ENCODE measurements around the gene DIPK1B.

Gene DIPK1B

DNA sequence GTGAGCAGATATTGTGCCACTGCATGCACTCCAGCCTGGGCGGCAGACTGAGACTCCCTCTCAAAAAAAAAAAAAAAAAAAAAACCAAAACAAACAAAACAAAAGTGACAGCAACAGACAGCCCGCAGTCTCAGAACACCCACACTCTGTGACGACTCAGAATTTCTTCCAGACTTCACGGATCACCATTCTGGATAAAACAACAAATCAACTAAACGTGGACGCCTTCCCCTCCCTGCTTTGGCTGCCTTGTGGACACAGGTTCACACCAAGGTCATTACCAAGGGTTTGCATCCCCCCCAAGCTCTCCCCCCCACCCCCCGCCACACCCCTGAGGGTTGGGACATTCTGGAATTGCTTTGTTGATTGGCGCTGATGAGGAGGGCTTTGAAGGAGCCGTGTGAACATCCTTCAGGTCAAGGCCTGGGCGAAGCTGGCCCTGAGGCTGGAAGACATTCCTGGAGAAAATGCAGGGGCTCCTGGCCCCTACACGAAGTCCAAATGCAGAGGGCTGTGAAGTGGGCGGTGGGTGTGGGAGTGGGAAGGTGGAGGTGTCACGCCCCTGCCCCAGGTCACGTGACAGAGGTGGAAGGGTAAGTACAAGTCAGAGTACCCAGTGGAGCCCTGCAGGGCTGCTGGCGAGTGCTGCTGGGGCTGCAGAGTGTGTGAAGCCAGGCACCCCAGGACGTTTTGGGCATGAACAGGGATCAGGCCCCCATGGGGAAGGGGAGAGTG lies 20.2 kb downstream of the DIPK1B start:
- H3K4me3 Mint-ChIP-seq = no peak overlapping the region

DNA sequence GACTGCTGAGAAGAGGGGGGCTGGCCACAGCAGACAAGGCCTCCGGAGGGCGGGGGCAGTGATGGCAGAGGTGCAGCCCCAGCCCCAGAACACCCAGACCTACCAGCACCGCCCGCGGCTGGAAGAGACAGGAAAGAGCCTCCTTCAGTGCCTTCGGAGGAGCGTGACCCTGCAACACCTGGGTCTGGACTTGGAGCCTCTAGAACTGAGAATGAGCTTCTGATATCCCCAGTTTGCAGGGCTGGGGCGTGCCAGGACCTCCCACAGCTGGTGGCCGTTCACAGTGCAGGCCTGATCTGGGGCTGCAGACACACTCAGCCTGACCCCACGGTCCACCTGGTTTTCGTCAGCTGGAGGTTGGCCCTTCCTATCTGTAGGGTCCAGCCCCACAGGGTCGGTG lies 21.2 kb downstream of the DIPK1B start:
- Mint-ChIP-seq H3K4me1 (ENCODE audit: low read depth) (peaks cover 16% of the 10 kb centered on the region), H3K36me3 (ENCODE audit: low read depth) (no peaks in the 10 kb centered on the region), H3K4me3 (no peak overlapping the region), H3K27ac (no peak overlapping the region), H3K9me3 (no peaks in the 10 kb centered on the region), H3K27me3 (peaks cover 18% of the 10 kb centered on the region)
- intact Hi-C loops (cut with micrococcal nuclease) = no loop called here

More for the DNA sequence above, 20.2 kb downstream of the DIPK1B start:
- H3K9me3 Mint-ChIP-seq = no peaks in the 10 kb centered on the region
- H3K27ac Mint-ChIP-seq = no peak overlapping the region
- peaks cover 14% of the 10 kb centered on the region for H3K27me3 Mint-ChIP-seq
- peaks cover 1% of the 10 kb centered on the region for H3K36me3 Mint-ChIP-seq (ENCODE audit: low read depth)
- H3K4me1 Mint-ChIP-seq (ENCODE audit: low read depth) = peaks cover 17% of the 10 kb centered on the region
- intact Hi-C loops (cut with micrococcal nuclease) = no loop called here

DNA sequence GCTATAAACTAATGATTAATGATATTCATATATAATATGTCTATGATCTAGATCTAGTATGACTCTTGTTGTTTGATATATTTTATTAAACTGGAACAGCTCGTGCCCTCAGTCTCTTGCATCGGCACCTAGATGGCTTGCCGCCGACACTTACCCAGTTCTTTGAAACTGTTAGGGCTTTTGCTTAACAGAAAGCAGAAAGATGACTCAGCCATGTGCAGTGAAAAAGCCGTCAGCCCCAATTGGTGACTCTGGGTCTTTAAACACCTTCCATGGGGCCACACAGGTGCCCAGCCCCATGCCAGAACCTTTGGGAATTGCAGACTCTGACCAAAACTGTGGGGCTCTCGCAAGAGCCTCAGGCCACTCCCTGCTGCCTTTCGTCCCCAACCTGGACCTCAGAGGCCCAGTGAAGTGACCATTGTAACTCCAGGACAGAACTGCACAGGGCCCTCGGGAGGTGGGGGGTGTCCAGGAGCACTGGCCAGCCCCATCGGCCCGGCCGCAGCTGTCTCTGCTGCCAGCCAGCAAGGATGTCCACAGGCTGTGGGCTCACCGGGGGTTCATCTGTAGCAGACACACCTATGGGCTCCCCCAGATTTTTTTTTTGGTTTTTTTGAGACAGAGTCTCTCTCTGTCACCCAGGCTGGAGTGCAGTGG lies 22.6 kb downstream of the DIPK1B start:
- H3K27me3 Mint-ChIP-seq = peaks cover 17% of the 10 kb centered on the region
- no peaks in the 10 kb centered on the region for H3K36me3 Mint-ChIP-seq (ENCODE audit: low read depth)
- no peak overlapping the region for H3K4me3 Mint-ChIP-seq
- peaks cover 3% of the 10 kb centered on the region for H3K4me1 Mint-ChIP-seq (ENCODE audit: low read depth)
- H3K9me3 Mint-ChIP-seq = no peaks in the 10 kb centered on the region
- no peak overlapping the region for H3K27ac Mint-ChIP-seq
- intact Hi-C loops (cut with micrococcal nuclease) = no loop called here

DNA sequence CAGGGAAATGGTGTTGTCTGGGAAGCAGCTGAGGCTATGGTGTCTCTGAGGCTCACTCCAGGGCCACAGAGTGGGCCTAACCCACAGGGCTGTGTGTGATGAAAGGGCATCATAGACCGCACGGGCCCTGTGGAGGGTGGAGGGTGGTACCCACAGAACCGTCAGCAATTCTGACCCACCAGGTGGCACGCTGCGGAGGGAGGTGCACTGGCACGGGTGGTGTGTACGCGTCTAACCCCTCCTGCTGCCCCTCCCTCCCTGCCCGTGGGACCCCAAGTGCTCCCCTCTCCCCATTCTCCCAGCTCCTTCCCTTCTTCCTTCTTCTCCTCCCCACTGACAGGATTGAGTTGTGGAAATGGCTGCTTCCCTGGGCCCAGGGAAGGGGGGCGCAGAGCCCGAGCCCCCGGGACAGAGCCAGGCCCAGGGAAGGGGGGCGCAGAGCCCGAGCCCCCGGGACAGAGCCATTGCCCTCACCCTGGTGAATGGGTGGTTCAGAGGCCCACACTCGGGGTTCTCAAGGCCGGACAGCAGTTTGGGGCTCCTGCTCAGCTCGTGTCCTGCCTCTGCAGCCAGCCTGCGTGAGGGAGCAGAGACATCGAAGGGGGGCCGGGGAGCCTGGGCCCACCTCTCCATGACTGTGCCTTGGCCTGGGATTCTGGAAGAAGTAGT lies 23.6 kb downstream of the DIPK1B start:
- intact Hi-C loops (cut with micrococcal nuclease) = no loop called here
- Mint-ChIP-seq H3K27me3 (peaks cover 24% of the 10 kb centered on the region), H3K9me3 (no peaks in the 10 kb centered on the region), H3K4me1 (ENCODE audit: low read depth) (no peaks in the 10 kb centered on the region), H3K4me3 (no peak overlapping the region), H3K36me3 (ENCODE audit: low read depth) (no peaks in the 10 kb centered on the region), H3K27ac (no peak overlapping the region)

DNA sequence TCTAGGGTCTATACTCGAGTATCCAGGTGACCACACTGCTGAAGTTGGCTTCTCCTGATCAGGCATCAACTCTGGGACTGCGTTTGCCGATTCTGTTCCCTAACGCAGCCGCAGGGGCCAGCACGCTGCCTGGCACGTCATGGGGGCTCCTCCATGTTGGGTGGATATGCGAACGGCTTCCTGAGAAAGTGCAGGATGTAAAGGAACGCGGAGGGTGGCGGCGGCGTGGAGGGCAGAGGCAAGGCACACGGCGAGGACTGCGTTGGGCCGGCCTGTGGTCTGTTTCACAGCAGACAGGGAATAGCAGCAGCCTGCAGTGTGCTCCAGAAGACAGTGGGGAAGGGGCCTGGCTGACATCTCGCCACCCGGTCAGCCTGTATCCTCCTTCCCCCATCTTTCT lies 26.6 kb downstream of the DIPK1B start:
- H3K4me3 Mint-ChIP-seq = no peak overlapping the region
- peaks cover 53% of the 10 kb centered on the region for H3K27me3 Mint-ChIP-seq
- intact Hi-C loops (cut with micrococcal nuclease) = no loop called here
- no peaks in the 10 kb centered on the region for H3K36me3 Mint-ChIP-seq (ENCODE audit: low read depth)
- no peaks in the 10 kb centered on the region for H3K9me3 Mint-ChIP-seq
- no peak overlapping the region for H3K27ac Mint-ChIP-seq
- H3K4me1 Mint-ChIP-seq (ENCODE audit: low read depth) = peaks cover 11% of the 10 kb centered on the region

DNA sequence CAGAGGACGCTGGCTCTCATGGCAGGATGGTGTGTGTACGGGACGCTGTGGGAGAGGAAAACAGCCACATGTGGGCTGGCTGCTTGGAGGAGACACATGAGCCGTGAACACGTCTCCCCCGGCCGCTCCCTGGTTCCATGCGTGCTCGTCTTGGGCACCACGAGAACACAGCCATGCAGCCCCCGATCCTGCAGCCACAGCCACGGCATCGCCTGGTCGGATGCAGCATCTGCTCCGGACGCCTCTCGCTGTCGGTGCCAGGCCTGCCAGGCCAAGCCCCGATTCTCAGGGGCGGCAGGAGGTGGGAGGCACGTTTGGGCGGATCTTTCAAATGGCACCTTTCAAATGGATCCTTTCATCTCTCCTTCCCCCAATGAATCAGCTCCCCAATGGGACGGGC lies 27.1 kb downstream of the DIPK1B start:
- H3K27ac Mint-ChIP-seq = no peak overlapping the region
- peaks cover 11% of the 10 kb centered on the region for H3K4me1 Mint-ChIP-seq (ENCODE audit: low read depth)
- no peaks in the 10 kb centered on the region for H3K36me3 Mint-ChIP-seq (ENCODE audit: low read depth)
- H3K9me3 Mint-ChIP-seq = no peaks in the 10 kb centered on the region
- peaks cover 56% of the 10 kb centered on the region for H3K27me3 Mint-ChIP-seq
- intact Hi-C loops (cut with micrococcal nuclease) = no loop called here
- no peak overlapping the region for H3K4me3 Mint-ChIP-seq

DNA sequence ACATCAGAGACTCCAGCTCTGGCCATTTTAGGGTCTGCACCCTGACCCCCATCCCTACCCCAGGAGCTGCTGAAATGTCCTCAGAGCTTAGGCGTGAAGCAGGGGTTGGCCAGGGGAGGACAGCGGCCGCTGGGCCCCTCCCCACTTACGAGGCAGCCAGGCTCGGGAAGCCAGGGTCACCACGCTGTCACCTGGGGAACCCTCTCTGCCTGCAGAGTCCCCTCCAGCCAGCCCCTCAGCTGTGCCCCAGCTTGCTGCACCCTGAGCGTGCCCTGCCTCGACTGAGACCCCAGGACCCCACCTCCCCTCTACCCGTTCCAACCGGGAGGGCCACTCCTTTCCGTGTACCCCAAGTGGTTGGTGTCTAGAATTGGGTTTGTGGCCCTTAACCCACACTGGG lies 27.7 kb downstream of the DIPK1B start:
- Mint-ChIP-seq H3K9me3 (no peaks in the 10 kb centered on the region), H3K4me1 (ENCODE audit: low read depth) (peaks cover 11% of the 10 kb centered on the region), H3K27ac (no peak overlapping the region), H3K27me3 (peaks cover 57% of the 10 kb centered on the region), H3K36me3 (ENCODE audit: low read depth) (no peaks in the 10 kb centered on the region), H3K4me3 (no peak overlapping the region)
- intact Hi-C loops (cut with micrococcal nuclease) = no loop called here

DNA sequence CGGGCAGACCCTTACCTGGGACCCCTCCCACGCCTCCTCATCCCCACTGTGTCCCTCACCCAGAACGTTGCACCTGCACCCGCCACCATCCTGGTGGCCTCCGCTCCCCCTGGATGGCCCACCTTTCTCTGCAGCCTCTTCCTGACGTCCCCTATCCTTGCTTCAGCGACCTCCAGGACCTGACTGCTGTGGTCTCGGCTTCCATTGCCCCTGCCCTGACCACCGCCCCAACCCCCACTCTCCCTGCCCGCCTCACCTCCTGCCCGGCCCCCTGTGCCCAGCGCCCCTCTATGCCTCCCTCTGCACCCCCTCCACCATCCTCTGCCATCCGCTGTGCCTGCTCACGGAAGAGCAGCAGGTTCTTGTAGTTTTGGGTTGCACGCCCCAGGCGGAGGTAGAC lies 28.1 kb downstream of the DIPK1B start:
- no peak overlapping the region for H3K4me3 Mint-ChIP-seq
- H3K27ac Mint-ChIP-seq = no peak overlapping the region
- peaks cover 11% of the 10 kb centered on the region for H3K4me1 Mint-ChIP-seq (ENCODE audit: low read depth)
- no peaks in the 10 kb centered on the region for H3K9me3 Mint-ChIP-seq
- H3K27me3 Mint-ChIP-seq = peaks cover 59% of the 10 kb centered on the region
- intact Hi-C loops (cut with micrococcal nuclease) = no loop called here
- no peaks in the 10 kb centered on the region for H3K36me3 Mint-ChIP-seq (ENCODE audit: low read depth)

DNA sequence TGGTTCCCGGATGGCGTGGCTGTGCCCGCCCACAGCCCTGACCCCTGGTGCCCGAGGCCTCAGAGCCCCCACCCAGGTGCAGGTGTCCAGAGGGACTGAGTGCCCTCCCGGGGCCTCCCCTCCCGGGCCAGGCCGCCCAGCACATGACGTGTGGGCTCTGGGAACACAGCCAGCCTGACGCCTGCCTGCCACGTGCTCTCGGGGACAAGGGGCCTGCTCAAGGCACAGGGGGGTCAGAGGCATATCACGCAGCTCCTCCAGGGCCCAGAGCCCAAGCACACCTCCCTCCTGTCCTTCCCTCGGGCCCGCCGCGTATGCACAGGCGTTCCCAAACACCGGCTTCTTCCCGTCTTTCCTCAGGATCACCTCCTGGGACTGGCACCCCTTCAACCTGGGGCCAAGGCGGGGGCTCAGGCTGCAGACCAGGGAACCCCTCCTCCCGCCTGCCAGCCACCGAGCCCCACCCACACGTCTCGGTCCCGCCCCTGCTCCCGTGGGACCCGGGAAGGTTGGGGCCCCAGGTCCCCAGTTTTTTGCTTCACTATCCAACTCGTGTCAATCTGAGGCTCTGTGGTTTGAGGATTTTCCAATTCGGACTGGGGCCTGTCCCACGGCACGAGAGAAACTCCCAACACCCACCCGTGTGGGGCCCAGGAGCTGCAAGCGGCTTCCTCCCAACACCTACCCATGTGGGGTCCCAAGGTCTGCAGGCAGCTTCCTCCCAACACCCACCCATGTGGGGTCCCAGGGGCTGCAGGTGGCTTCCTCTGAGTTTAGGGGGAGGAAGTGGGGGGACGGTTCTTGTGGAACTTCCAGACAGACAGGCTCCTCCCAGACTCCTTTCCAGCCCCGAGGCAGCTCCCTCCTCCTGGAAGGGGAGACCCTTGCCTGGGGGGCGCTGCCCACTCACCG lies 28.9 kb downstream of the DIPK1B start:
- Mint-ChIP-seq H3K4me1 (ENCODE audit: low read depth) (peaks cover 11% of the 10 kb centered on the region), H3K4me3 (no peak overlapping the region), H3K27ac (no peak overlapping the region), H3K36me3 (ENCODE audit: low read depth) (no peaks in the 10 kb centered on the region), H3K9me3 (no peaks in the 10 kb centered on the region), H3K27me3 (peaks cover 65% of the 10 kb centered on the region)
- intact Hi-C loops (cut with micrococcal nuclease) = no loop called here

DNA sequence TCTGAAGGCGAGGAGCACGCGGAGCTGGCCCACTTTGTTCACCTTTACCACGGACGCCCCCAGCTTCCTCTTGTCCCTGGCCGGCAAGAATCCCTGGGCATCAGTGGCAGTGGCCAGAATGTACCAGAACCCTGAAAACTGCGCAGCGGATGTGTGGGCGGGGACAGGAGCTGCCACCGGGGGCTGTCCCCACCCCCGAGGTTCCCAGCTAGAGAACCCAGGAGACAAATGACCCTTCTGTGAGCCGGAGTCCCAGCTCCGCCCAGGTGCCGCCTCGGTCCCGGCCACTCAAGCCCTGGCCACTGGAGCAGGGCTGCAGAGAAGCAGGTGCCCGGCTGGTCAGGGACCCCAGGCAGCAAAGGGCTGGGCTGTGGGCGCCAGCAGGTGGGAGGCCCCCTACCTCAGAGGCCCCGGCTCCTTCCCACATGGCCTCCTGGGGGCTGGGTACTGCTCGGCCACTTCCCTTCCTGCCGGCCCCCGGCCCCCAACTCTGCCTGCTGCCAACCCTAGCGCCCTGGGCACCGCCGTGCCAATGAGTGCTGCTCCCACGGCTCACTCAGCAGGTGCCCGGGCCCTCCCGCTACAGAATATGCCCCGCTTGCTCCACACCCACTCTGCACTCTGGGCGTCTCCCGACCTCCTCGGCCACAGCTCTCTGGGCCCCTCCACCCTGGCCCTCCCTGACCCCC lies 29.7 kb downstream of the DIPK1B start:
- peaks cover 70% of the 10 kb centered on the region for H3K27me3 Mint-ChIP-seq
- no peak overlapping the region for H3K4me3 Mint-ChIP-seq
- no peaks in the 10 kb centered on the region for H3K9me3 Mint-ChIP-seq
- intact Hi-C loops (cut with micrococcal nuclease) = no loop called here
- peaks cover 11% of the 10 kb centered on the region for H3K4me1 Mint-ChIP-seq (ENCODE audit: low read depth)
- H3K36me3 Mint-ChIP-seq (ENCODE audit: low read depth) = no peaks in the 10 kb centered on the region
- H3K27ac Mint-ChIP-seq = no peak overlapping the region

DNA sequence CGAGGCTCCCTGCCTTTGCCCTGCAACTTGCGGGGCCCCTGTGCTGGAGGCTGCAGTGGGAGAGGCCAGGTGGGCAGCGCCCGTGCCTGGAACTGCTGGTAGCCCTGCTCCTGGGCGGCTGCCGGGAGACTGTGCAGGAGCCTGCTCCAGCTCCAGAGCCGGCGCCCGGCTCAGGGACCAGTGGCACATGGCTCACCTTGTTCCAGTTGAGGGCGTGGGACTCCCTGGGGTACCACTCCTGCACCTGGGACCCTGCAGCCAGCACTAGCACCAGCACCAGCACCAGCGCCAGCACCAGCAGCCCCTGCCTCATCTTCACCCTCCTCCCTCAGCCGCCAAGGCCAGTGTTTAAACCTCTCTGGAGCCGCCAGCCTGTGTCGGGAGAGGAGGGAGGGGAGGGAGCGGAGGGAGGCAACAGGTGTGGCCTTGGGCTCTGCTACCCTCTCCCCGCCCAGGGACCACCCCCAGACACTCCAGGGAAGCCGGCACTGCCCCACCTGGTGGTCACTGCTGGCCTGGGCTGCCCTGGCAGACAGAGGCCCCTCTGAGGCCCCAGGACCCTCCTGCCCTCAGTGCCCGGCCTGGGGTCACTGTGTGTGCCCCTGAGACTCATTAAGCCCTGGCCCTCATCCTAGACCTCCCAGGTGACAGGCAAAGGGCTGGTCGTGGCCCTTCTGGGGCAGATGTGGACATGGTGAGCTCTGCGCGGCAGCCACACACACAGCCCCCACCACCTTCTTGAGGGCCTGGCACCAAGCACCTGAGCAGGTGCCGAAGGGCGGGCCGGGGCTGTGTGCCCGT lies 30.4 kb downstream of the DIPK1B start, which contains the start of gene LCN10:
Gene LCN10 (minus strand): TSS at position 350 of the 801 bp plus-strand sequence. CDS start 37 bp downstream, at position 313.
- Mint-ChIP-seq H3K36me3 (ENCODE audit: low read depth) (no peaks in the 10 kb centered on the region), H3K4me3 (no peak within 1 kb of the TSS), H3K27me3 (peaks cover 75% of the 10 kb centered on the region), H3K27ac (no peak within 1 kb of the TSS), H3K9me3 (no peaks in the 10 kb centered on the region), H3K4me1 (ENCODE audit: low read depth) (peaks cover 11% of the 10 kb centered on the region)
- intact Hi-C loops (cut with micrococcal nuclease) = no loop called here

DNA sequence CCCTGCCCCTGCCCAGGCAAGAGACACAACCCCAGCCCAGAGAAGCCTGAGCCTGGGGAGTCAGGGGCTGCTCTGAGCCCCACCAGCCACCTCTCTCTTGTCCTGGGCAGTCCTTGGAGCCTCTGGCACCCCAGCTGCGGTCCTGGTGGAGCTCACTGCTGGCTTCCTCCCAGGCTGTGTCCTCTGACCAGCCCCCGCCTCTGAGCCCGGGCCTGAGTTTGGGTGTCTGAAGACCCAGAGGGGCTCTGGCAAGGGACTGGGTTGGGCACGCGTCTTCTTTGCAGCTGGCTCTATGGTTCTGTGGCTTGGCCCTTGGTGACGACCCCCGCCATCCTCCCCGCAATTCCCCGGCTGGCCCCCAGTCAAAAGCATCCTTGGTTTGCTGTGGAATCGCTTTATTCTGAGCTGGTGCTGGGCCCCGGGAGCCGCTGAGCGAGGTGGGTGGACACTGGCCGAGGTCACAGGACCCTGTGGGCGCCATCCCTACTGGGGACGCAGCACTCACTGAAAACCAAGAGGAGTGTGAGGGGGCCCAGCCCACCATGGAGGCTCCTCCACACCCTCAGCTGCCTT lies 31.4 kb downstream of the DIPK1B start:
- intact Hi-C loops (cut with micrococcal nuclease) = no loop called here
- Mint-ChIP-seq H3K27me3 (peaks cover 77% of the 10 kb centered on the region), H3K36me3 (ENCODE audit: low read depth) (no peaks in the 10 kb centered on the region), H3K9me3 (no peaks in the 10 kb centered on the region), H3K4me3 (no peak overlapping the region), H3K27ac (no peak overlapping the region), H3K4me1 (ENCODE audit: low read depth) (peaks cover 15% of the 10 kb centered on the region)
